Trophoblast cell (in vitro differentiated cells and primary cell): ENCODE results near the gene GPRC5A.

Experiments used
- DNase-seq, 2 donors: peaks; one replicate each; pipeline ENCODE4 v3.0.0-alpha.2; 2016
- H2AFZ ChIP-seq: 2 replicates; pipeline ENCODE4 v1.6.1; 2013; ENCODE audit warnings: low read length, moderate library complexity, mild to moderate bottlenecking; ENCODE audit not compliant: insufficient read depth, poor library complexity
- H2AK5ac ChIP-seq: 2 replicates; pipeline ENCODE4 v1.6.1; 2013; ENCODE audit warnings: mild to moderate bottlenecking, low read length
- H2BK120ac ChIP-seq: 2 replicates; pipeline ENCODE4 v1.6.1; 2013; ENCODE audit warnings: low read length, mild to moderate bottlenecking, moderate library complexity; ENCODE audit not compliant: insufficient read depth, poor library complexity
- H2BK12ac ChIP-seq: 2 replicates; pipeline ENCODE4 v1.6.1; 2013; ENCODE audit warnings: mild to moderate bottlenecking, low read length, moderate library complexity
- H2BK5ac ChIP-seq: 2 replicates; pipeline ENCODE4 v1.6.1; 2013; ENCODE audit warnings: low read length, low read depth, moderate library complexity, mild to moderate bottlenecking; ENCODE audit not compliant: poor library complexity
- H3K14ac ChIP-seq: 2 replicates; pipeline ENCODE4 v1.6.1; 2013; ENCODE audit warnings: mild to moderate bottlenecking, low read length
- H3K18ac ChIP-seq: 2 replicates; pipeline ENCODE4 v1.6.1; 2013; ENCODE audit warnings: mild to moderate bottlenecking, low read length
- H3K23ac ChIP-seq: 2 replicates; pipeline ENCODE4 v1.6.1; 2013; ENCODE audit warnings: low read length
- H3K27ac ChIP-seq: 2 replicates; pipeline ENCODE4 v1.5.1; 2013; ENCODE audit warnings: low read depth, mild to moderate bottlenecking, inconsistent platforms, low read length, moderate library complexity
- H3K27me3 ChIP-seq: 2 replicates; pipeline ENCODE4 v1.6.1; 2013; ENCODE audit warnings: inconsistent platforms, mild to moderate bottlenecking, low read length, moderate library complexity; ENCODE audit not compliant: insufficient read depth
- H3K36me3 ChIP-seq, 2 experiments: 1 replicate in 1 of 2; 2 replicates in 1 of 2; pipeline ENCODE4 v1.6.1; 2013; ENCODE audit warnings: low read length in 2 of 2, mild to moderate bottlenecking in 2 of 2, moderate library complexity in 1 of 2; ENCODE audit not compliant: insufficient read depth in 2 of 2, control insufficient read depth in 1 of 2
- H3K4ac ChIP-seq: 2 replicates; pipeline ENCODE4 v1.6.1; 2013; ENCODE audit warnings: low read depth, mild to moderate bottlenecking, low read length, moderate library complexity
- H3K4me1 ChIP-seq, 2 experiments: 1 replicate in 1 of 2; 2 replicates in 1 of 2; pipeline ENCODE4 v1.6.1; 2013; ENCODE audit warnings: low read length in 2 of 2, mild to moderate bottlenecking in 2 of 2, moderate library complexity in 1 of 2; ENCODE audit not compliant: insufficient read depth in 2 of 2, control insufficient read depth in 1 of 2
- H3K4me2 ChIP-seq: 2 replicates; pipeline ENCODE4 v1.6.1; 2013; ENCODE audit warnings: inconsistent platforms, mild to moderate bottlenecking, low read length, moderate library complexity
- H3K4me3 ChIP-seq: 2 replicates; pipeline ENCODE4 v1.5.1; 2013; ENCODE audit warnings: mild to moderate bottlenecking, low read depth, low read length, inconsistent platforms
- H3K79me1 ChIP-seq: one replicate; pipeline ENCODE4 v1.6.1; 2013; ENCODE audit warnings: low read length
- H3K79me2 ChIP-seq: 2 replicates; pipeline ENCODE4 v1.6.1; 2013; ENCODE audit warnings: low read length, mild to moderate bottlenecking; ENCODE audit not compliant: control insufficient read depth, insufficient read depth, poor library complexity
- H3K9ac ChIP-seq: 2 replicates; pipeline ENCODE4 v1.6.1; 2013; ENCODE audit warnings: mild to moderate bottlenecking, low read length
- H3K9me3 ChIP-seq: 2 replicates; pipeline ENCODE4 v1.6.1; 2013; ENCODE audit warnings: low read depth, mild to moderate bottlenecking, control low read depth, inconsistent platforms, low read length; ENCODE audit not compliant: insufficient read depth
- H4K12ac ChIP-seq: 2 replicates; pipeline ENCODE4 v1.6.1; 2013; ENCODE audit warnings: low read depth, mild to moderate bottlenecking, low read length, moderate library complexity
- H4K8ac ChIP-seq: 2 replicates; pipeline ENCODE4 v1.6.1; 2013; ENCODE audit warnings: low read depth, mild to moderate bottlenecking, low read length, moderate library complexity
- H4K91ac ChIP-seq: one replicate; pipeline ENCODE4 v1.6.1; 2013; ENCODE audit warnings: low read depth, mild to moderate bottlenecking, low read length, moderate library complexity
- WGBS: extraction: QIAGEN DNeasy Blood & Tissue Kit; methylation state at CpG from one replicate; pipeline ENCODE4 v1.1.7; 2013; ENCODE audit warnings: missing lambda C conversion rate; ENCODE audit not compliant: insufficient read length, insufficient coverage; ENCODE audit errors: extremely low coverage; 5-methylcytosine and 5-hydroxymethylcytosine counted together

GPRC5A gene

DNA sequence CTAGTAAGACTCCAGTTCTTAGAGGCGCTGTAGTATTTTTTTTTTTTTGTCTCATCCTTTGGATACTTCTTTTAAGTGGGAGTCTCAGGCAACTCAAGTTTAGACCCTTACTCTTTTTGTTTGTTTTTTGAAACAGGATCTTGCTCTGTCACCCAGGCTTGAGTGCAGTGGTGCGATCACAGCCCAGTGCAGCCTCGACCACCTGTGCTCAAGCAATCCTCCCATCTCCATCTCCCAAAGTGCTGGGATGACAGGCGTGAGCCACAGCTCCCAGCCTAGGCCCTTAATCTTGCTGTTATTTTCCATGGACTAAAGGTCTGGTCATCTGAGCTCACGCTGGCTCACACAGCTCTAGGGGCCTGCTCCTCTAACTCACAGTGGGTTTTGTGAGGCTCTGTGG lies 21.3 kb downstream of the GPRC5A start:
- Histone ChIP-seq H4K8ac (no peak overlapping the region), H3K4me2 (no peak overlapping the region), H4K12ac (no peak overlapping the region), H3K27ac (no peak overlapping the region), H3K79me1 (no peaks in the 10 kb centered on the region), H3K9me3 (no peaks in the 10 kb centered on the region), H2BK12ac (no peak overlapping the region), H3K4me1 (peaks cover 14 to 16% of the 10 kb centered on the region in 2 experiments), H2AK5ac (no peak overlapping the region), H3K79me2 (no peaks in the 10 kb centered on the region), H2BK5ac (no peak overlapping the region), H3K4ac (no peak overlapping the region), H3K9ac (no peak overlapping the region), H3K36me3 (peaks cover 26 to 45% of the 10 kb centered on the region in 2 experiments), H3K27me3 (no peaks in the 10 kb centered on the region), H3K14ac (no peak overlapping the region), H3K18ac (no peak overlapping the region), H3K4me3 (no peak overlapping the region), H4K91ac (no peak overlapping the region), H3K23ac (no peak overlapping the region), H2AFZ (no peak overlapping the region), H2BK120ac (no peak overlapping the region)
- DNase-seq = no peak
- WGBS = no CpG with 5 or more reads among the region's 5 CpGs

DNA sequence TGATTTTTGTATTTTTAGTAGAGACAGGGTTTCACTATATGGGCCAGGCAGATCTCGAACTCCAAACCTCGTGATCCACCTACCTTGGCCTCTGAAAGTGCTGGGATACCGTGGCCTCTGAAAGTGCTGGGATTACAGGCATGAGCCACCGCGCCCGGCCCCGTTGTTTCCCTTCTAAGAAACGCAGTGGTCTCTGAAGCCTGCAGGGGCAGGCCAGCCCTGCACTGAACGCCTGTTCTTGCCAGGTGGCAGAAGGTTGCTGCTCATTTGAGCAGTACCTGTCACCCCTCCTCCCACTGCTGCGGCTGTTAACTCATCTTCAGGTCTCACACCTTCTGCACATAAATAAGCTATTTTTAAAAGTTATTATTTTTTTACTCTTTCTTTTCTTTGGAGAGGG lies 24.3 kb downstream of the GPRC5A start:
- Histone ChIP-seq H2AK5ac (no peak overlapping the region), H3K4me1 (peaks cover 12 to 16% of the 10 kb centered on the region in 2 experiments), H3K27ac (no peak overlapping the region), H3K9me3 (no peaks in the 10 kb centered on the region), H3K27me3 (no peaks in the 10 kb centered on the region), H3K79me1 (no peaks in the 10 kb centered on the region), H3K79me2 (no peaks in the 10 kb centered on the region), H4K12ac (no peak overlapping the region), H4K91ac (no peak overlapping the region), H3K4me3 (no peak overlapping the region), H3K18ac (no peak overlapping the region), H3K4ac (no peak overlapping the region), H2BK5ac (no peak overlapping the region), H2BK120ac (no peak overlapping the region), H3K36me3 (peaks cover 13 to 32% of the 10 kb centered on the region in 2 experiments), H3K9ac (no peak overlapping the region), H3K4me2 (no peak overlapping the region), H3K14ac (no peak overlapping the region), H2AFZ (no peak overlapping the region), H2BK12ac (no peak overlapping the region), H4K8ac (no peak overlapping the region), H3K23ac (no peak overlapping the region)
- no CpG with 5 or more reads among the region's 10 CpGs for WGBS
- no peak for DNase-seq

DNA sequence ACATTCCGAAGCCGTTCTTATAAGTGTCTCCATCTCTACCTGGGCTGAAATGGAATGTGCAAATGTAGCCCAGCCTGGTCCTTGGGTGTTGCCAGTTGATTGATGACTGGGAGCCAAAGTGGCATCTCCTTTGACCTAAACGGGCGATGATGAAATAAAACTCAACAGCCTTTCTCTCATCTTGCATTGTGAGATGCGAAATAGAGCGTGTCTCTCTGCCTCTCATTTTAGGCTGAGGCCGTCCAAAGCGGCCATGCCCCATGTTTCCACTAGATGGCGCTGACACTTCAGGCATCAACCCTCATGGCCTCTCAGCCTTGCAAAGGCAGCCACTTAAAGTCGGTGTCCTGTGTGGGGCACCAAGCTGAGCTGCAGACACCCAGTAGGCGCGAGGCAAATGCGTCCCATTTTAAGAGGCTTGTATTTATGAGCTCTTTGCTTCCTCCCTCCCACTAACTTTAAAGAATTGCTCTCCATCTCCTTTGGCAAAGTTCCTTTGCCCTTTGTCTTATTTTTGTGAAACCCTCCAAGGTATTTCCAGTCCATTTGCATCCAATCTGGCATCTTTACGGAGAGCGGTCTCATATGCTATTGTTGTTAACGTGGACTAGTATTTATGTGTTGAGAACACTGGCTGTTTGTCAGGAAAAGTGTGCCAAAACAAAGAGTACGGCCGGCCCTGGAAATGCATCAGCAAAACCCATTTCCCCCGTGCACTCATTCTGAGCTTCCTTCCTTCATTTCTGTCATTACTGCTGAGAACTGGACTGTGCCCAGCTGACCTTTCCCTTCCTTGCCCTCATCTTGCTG lies 25.0 kb downstream of the GPRC5A start:
- Histone ChIP-seq H3K4me2 (no peak overlapping the region), H2BK12ac (no peak overlapping the region), H4K91ac (no peak overlapping the region), H3K4ac (no peak overlapping the region), H3K4me3 (no peak overlapping the region), H4K8ac (no peak overlapping the region), H3K9me3 (no peaks in the 10 kb centered on the region), H3K23ac (no peak overlapping the region), H2AK5ac (no peak overlapping the region), H3K79me2 (no peaks in the 10 kb centered on the region), H3K79me1 (no peaks in the 10 kb centered on the region), H2AFZ (no peak overlapping the region), H3K36me3 (peaks cover 13 to 32% of the 10 kb centered on the region in 2 experiments), H3K14ac (no peak overlapping the region), H3K27ac (no peak overlapping the region), H2BK5ac (peak overlapping the region; percentile 12), H3K27me3 (no peaks in the 10 kb centered on the region), H3K9ac (no peak overlapping the region), H3K4me1 (peaks cover 12 to 16% of the 10 kb centered on the region in 2 experiments), H2BK120ac (no peak overlapping the region), H4K12ac (no peak overlapping the region), H3K18ac (peak overlapping the region; percentile 47)
- WGBS = no CpG with 5 or more reads among the region's 19 CpGs
- DNase-seq = peak; percentile 87 to 96

DNA sequence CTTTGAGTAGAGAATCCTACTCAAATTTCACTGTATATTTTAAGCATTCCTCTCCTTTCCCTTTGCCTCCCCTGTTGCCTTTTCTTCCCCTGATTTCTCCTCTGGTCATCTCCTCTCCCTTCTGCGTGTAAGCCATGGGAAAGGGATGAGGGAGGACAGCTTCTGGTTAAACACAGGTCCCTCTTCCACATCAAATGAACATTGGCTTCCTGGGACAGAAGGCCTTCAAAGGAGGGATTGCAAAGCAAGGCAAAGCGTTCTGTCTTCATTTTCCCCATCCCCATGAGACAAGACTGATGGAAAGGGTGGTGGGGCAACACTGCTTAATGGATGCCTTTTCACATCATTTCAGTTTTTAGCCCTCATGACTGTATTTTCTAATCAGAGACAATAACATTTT lies 26.2 kb downstream of the GPRC5A start:
- no peak overlapping the region for H3K9ac ChIP-seq
- H3K4me2 ChIP-seq = no peak overlapping the region
- H3K27me3 ChIP-seq = no peaks in the 10 kb centered on the region
- H3K9me3 ChIP-seq = no peaks in the 10 kb centered on the region
- H3K4ac ChIP-seq = no peak overlapping the region
- no peaks in the 10 kb centered on the region for H3K79me1 ChIP-seq
- peaks cover 9 to 26% of the 10 kb centered on the region in 2 experiments for H3K36me3 ChIP-seq
- H3K23ac ChIP-seq = no peak overlapping the region
- no CpG with 5 or more reads among the region's 2 CpGs for WGBS
- H2BK5ac ChIP-seq = no peak overlapping the region
- no peak overlapping the region for H2AK5ac ChIP-seq
- no peak overlapping the region for H4K8ac ChIP-seq
- H3K27ac ChIP-seq = no peak overlapping the region
- DNase-seq = no peak
- peaks cover 12 to 16% of the 10 kb centered on the region in 2 experiments for H3K4me1 ChIP-seq
- no peak overlapping the region for H3K18ac ChIP-seq
- H4K12ac ChIP-seq = no peak overlapping the region
- no peak overlapping the region for H3K14ac ChIP-seq
- no peak overlapping the region for H3K4me3 ChIP-seq
- no peak overlapping the region for H2BK12ac ChIP-seq
- no peak overlapping the region for H2BK120ac ChIP-seq
- H3K79me2 ChIP-seq = no peaks in the 10 kb centered on the region
- H4K91ac ChIP-seq = no peak overlapping the region
- no peak overlapping the region for H2AFZ ChIP-seq
